H54 (cell line): ENCODE measurements around the gene LRP1B.

Experiments used
- DNase-seq: peaks from one replicate; pipeline ENCODE4 v3.0.0; 2011; ENCODE audit warnings: low spot score, mixed read lengths; ENCODE audit not compliant: insufficient read length
- FAIRE-seq: peaks from 3 replicates; lab custom pipeline; 2011; peaks lifted over from hg19 to GRCh38; lab: Jason Lieb, UNC
- POLR2A ChIP-seq: IDR thresholded peaks from 2 replicates; pipeline ENCODE4 v1.6.1; 2011; ENCODE audit warnings: low read depth, mild to moderate bottlenecking, low read length

Gene LRP1B

GRCh38 chr2:140648393-140648792 is 1482.4 kb downstream of the LRP1B start:
- DNase-seq (no peak), FAIRE-seq (no peak)
- no peak for TF ChIP-seq POLR2A

DNA sequence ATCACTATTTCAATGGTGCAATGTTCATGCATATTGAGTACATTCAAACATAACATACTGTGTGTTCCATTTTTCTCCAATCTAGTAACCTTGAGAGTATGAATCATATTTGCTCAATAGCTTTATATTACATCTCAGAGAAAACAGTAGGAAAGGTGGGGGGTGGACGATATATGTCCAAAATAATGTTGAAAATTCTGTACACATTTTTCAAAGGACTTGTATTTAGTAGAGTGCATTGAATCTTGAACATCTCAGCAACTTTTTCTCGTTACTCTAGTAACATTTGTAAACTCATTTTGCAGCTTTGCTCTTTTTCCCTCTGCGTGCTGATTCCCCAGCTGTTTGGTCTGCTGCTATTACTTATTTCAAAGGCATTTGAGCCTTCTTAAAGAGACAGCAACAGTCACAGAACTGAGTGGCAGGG is 1487.0 kb downstream of the LRP1B start:
- TF ChIP-seq POLR2A: no peak
- peak; percentile 8 for DNase-seq
- FAIRE-seq: peak; percentile 96

DNA sequence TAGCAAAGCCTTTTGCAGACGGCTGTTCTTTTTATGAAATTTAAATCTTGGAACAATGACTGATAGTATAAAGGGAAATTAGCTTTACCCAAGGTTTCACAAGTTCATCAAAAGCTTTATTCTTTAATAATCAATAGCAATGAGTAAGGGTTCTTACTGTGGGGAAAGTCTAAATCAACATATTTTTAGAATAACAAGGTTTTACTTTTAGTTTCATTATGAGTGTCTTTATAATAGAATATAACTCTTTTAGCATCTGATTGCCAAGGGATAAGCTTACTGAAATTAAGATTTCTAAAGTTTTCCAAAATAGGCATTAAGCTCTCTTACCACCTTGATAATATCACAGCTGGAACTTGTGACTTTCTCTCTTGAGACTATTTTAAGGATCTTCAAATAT is 1489.7 kb downstream of the LRP1B start:
- FAIRE-seq: no peak
- TF ChIP-seq POLR2A: no peak
- DNase-seq: no peak

- FAIRE-seq: no peak
- no peak for TF ChIP-seq POLR2A
- no peak for DNase-seq
Observed at GRCh38 chr2:140639628-140640027, 1491.2 kb downstream of the LRP1B start.

GRCh38 chr2:140630557-140630956 is 1500.3 kb downstream of the LRP1B start:
- TF ChIP-seq POLR2A: no peak
- no peak for DNase-seq
- FAIRE-seq: no peak

DNA sequence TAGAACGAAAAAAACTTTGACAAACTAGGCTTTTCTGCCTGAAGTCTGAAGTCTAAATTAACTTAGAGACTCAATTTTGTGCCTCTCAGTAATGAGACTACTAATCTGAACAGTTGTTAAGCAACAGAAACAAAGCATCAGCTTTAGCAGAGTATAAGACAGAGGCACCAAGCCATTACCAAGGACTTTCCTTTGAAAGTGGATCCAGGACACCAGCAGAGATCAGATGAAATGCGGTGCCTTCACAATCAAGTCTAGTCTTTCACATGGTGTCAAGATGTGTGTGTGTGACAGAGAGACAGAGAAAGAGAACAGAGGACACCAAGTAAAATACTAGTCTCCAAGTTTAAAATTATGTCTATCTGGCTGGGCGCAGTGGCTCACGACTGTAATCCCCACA is 1502.9 kb downstream of the LRP1B start:
- DNase-seq (no peak), FAIRE-seq (no peak)
- TF ChIP-seq POLR2A: no peak

DNA sequence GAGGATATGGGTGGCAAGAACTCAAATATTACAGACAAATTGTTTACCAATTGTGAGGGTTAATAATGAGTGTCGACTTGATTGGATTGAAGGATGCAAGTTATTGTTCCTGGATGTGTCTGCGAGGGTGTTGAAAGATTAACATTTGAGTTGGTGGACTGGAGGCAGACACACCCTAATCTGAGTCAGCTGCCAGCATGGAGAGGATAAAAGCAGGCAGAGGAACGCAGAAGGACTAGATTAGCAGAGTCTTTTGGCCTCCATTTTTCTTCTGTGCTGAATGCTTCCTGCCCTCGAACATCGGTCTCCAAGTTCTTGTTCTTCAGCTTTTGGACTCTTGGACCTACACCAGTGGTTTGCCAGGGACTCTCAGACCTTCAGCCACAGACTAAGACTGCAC is 1503.7 kb downstream of the LRP1B start:
- no peak for TF ChIP-seq POLR2A
- FAIRE-seq (peak; percentile 57), DNase-seq (no peak)

GRCh38 chr2:140624200-140624599 is 1506.6 kb downstream of the LRP1B start:
- no peak for TF ChIP-seq POLR2A
- FAIRE-seq (no peak), DNase-seq (no peak)

- TF ChIP-seq POLR2A: no peak
- DNase-seq (no peak), FAIRE-seq (peak; percentile 58)
Observed at GRCh38 chr2:140621583-140622362, 1509.0 kb downstream of the LRP1B start.

DNA sequence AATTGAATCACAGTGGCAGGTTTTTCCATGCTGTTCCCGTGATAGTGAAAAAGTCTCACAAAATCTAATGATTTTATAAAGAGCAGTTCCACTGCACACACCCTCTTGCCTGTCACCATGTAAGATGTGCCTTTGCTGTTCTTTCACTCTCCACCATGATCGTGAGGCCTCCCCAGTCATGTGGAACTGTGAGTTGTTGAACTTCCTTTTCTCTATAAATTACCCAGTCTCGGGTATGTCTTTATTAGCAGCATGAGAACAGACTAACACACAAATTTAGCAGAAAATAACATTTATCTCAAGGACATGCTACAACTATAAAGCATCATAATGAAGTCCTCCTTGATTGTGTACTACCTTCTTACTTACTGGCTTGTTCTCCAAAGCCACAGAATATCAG is 1526.0 kb downstream of the LRP1B start:
- FAIRE-seq: peak; percentile 20
- no peak for TF ChIP-seq POLR2A
- DNase-seq: no peak

DNA sequence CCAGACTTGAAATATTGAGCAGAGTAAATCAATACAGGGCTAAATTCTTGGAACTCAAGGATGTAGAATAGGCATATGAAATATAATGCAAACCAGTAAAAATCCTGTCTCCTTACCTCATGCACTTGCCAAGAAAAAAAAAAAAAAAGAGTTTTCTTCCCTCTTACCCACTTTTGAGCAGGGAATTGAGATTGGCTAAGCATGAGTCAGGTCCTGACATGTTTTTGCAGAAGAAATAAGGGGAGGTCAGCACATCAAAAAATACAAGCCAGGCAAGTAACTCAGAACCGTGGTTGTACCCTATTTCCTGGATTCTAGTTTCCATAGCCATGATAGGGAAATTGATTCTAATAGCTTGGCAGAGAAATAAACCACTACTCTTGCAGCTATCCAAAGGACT is 1526.7 kb downstream of the LRP1B start:
- FAIRE-seq: peak; percentile 36
- TF ChIP-seq POLR2A: no peak
- DNase-seq: no peak

DNA sequence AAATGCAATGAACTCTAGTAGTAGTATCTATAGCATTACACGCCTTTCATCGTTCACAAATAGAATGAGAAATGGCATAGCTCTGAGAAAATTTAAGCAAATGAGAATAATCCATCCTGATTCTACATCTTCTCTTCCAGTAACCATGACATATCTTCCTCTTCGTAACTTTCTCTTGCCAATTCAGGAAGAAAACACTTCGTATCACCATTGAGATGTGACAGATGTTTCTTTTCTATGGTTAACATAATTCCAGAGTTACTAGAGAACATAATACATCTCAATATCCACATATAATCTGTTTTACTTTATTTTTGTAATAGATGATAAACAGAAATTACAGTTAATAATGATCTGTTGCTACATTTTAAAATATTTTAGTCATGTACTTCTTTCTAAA is 1527.4 kb downstream of the LRP1B start:
- TF ChIP-seq POLR2A: no peak
- FAIRE-seq (no peak), DNase-seq (no peak)

- no peak for TF ChIP-seq POLR2A
- DNase-seq (no peak), FAIRE-seq (no peak)
Observed at GRCh38 chr2:140601801-140602200, 1529.0 kb downstream of the LRP1B start.

DNA sequence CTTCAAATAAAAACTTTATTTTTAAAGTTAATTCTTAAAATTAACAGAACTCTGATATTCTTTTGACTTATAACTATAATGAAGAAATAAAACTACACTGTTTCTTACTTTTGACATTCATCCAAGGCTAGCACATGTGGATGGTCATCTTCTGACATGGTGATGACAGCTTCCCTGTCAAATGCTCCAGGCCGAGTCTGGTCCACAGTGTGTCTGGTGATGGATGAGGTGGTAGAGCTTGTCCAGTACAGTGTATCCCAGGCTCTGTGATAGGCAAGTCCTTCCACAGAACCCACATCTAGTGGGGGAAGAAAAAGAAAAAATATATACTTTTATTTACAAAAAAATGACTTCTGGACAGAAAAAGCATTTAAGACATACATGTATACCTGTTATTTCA is 1529.5 kb downstream of the LRP1B start:
- no peak for TF ChIP-seq POLR2A
- DNase-seq (no peak), FAIRE-seq (no peak)

DNA sequence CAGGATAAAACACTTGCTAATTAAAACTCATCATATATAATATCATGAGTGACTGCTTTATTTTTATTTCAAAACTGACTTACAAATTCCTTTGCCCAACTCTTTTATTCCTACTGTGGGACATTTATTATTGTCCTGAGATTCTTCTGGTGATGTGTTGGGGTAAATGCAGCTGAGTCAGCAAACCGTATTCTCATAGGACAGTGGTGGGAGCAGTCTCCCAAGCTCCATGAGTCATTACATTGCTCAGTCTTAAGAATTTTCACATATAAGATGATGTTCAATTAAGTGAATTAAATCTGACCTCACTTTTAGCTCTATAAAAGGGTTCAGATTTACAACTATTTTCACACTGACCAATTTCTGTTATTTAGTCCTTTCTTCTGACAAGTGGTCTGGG is 1530.7 kb downstream of the LRP1B start:
- FAIRE-seq: peak; percentile 83

More for the DNA sequence above, 1530.7 kb downstream of the LRP1B start:
- no peak for TF ChIP-seq POLR2A
- peak; percentile 12 for DNase-seq
